ENCODE measurements around the gene CCDC7. TPM values are rescaled to one million over a fixed set of nuclear protein-coding genes. Genes with fewer than 3 reads are reported as not detected.
"Not testable (repeated sequence)": the region's sequence is repeated elsewhere in the genome, so short reads cannot be mapped to it uniquely, and the experiment has no call there.

The CCDC7 gene
- total RNA-seq, 1 experiment from 2014 or later = 6.0 TPM

DNA sequence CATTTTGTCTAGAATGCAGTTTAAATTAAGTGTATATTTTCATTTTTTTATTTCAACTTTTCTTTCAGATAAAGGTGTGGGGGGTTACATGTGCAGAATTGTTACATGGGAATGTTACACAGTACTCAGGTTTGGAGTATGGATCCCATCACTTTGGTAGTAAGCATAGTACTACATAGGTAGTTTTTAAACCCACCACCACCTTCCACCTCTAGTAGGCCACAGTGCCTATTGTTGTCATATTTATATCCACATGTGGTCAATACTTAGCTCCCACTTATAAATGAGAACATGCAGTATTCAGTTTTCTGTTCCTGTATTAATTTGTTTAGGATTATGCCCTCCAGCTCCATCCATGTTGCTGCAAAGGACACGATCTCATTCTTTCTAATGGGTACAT, 200.6 kb downstream of the CCDC7 start:
- no TSS peak for BruUV-seq (replicated peaks)
- TF ChIP-seq, protein P1, sequence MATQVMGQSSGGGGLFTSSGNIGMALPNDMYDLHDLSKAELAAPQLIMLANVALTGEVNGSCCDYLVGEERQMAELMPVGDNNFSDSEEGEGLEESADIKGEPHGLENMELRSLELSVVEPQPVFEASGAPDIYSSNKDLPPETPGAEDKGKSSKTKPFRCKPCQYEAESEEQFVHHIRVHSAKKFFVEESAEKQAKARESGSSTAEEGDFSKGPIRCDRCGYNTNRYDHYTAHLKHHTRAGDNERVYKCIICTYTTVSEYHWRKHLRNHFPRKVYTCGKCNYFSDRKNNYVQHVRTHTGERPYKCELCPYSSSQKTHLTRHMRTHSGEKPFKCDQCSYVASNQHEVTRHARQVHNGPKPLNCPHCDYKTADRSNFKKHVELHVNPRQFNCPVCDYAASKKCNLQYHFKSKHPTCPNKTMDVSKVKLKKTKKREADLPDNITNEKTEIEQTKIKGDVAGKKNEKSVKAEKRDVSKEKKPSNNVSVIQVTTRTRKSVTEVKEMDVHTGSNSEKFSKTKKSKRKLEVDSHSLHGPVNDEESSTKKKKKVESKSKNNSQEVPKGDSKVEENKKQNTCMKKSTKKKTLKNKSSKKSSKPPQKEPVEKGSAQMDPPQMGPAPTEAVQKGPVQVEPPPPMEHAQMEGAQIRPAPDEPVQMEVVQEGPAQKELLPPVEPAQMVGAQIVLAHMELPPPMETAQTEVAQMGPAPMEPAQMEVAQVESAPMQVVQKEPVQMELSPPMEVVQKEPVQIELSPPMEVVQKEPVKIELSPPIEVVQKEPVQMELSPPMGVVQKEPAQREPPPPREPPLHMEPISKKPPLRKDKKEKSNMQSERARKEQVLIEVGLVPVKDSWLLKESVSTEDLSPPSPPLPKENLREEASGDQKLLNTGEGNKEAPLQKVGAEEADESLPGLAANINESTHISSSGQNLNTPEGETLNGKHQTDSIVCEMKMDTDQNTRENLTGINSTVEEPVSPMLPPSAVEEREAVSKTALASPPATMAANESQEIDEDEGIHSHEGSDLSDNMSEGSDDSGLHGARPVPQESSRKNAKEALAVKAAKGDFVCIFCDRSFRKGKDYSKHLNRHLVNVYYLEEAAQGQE (IDR thresholded peaks at IDR 0.05; ENCODE audit: insufficient read depth in 1 of 2, low read depth in 2 of 2, low read length in 1 of 2) = no peak
- POLR2A ChIA-PET = no interaction called here
- ATAC-seq = no peak
- intact Hi-C loops (cut with micrococcal nuclease; ENCODE audit: unreplicated experiment) (no loop called here), in situ Hi-C loops (cut with HindIII; ENCODE audit: low pct_unique_long_range_greater_than_20kb, low sequenced_read_pairs) (no loop called here)
- Histone ChIP-seq H3K27ac (ENCODE audit: low read length) (no peak overlapping the region), H3K27me3 (ENCODE audit: control insufficient read depth, insufficient read depth, low read length) (no peaks in the 10 kb centered on the region), H3K9me3 (ENCODE audit: control insufficient read depth, insufficient read depth, low read depth, low read length) (no peaks in the 10 kb centered on the region; the same call in 1 of the 2 replicates), H3K36me3 (ENCODE audit: control insufficient read depth, insufficient read depth, low read length) (no peaks in the 10 kb centered on the region), H3K4me3 (ENCODE audit: low read depth in 2 of 2, low read length in 2 of 2) (no peak overlapping the region), H3K4me1 (ENCODE audit: control insufficient read depth, insufficient read depth, low read length) (no peaks in the 10 kb centered on the region)
- CTCF ChIA-PET = no interaction called here
- no peak for DNase-seq (ENCODE audit: low read depth, low spot score)

DNA sequence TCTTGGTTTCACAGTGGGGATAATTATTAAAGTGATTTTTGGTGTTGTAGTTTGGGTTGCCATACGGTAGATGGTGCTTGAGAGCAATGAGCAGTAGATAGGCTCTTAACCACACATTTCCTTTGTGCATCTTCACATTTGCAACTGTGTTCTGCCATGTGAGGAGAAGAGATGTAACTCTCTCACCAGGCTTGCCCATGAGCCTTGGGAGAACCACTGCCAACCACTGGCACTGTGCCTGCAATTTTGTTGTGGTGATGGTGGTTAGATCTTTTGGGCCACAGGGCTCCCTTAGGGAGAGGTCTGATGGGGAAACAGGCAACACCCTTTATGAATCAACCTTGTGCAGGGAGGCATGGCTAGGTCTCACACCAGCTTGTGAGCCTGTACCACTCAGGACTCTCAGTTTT, 204.3 kb downstream of the CCDC7 start:
- Histone ChIP-seq H3K4me3 (ENCODE audit: low read depth in 2 of 2, low read length in 2 of 2) (no peak overlapping the region), H3K9me3 (ENCODE audit: control insufficient read depth, insufficient read depth, low read depth, low read length) (no peaks in the 10 kb centered on the region; the same call in 1 of the 2 replicates), H3K36me3 (ENCODE audit: control insufficient read depth, insufficient read depth, low read length) (no peaks in the 10 kb centered on the region), H3K27me3 (ENCODE audit: control insufficient read depth, insufficient read depth, low read length) (no peaks in the 10 kb centered on the region), H3K4me1 (ENCODE audit: control insufficient read depth, insufficient read depth, low read length) (no peaks in the 10 kb centered on the region), H3K27ac (ENCODE audit: low read length) (no peak overlapping the region)
- in situ Hi-C loops (cut with HindIII; ENCODE audit: low pct_unique_long_range_greater_than_20kb, low sequenced_read_pairs) (no loop called here), intact Hi-C loops (cut with micrococcal nuclease; ENCODE audit: unreplicated experiment) (no loop called here)
- DNase-seq (ENCODE audit: low read depth, low spot score) (no peak), ATAC-seq (no peak)
- BruUV-seq (replicated peaks) = no TSS peak
- ChIA-PET POLR2A (no interaction called here), CTCF (no interaction called here)
- TF ChIP-seq POLR2AphosphoS5 (IDR thresholded peaks at IDR 0.05; ENCODE audit: low read depth, low read length) (no peak), TCF7L2 (IDR thresholded peaks at IDR 0.05; ENCODE audit: low read depth, low read length) (no peak)
- TF ChIP-seq, protein P1 (IDR thresholded peaks at IDR 0.05; ENCODE audit: insufficient read depth in 1 of 2, low read depth in 2 of 2, low read length in 1 of 2) = no peak

DNA sequence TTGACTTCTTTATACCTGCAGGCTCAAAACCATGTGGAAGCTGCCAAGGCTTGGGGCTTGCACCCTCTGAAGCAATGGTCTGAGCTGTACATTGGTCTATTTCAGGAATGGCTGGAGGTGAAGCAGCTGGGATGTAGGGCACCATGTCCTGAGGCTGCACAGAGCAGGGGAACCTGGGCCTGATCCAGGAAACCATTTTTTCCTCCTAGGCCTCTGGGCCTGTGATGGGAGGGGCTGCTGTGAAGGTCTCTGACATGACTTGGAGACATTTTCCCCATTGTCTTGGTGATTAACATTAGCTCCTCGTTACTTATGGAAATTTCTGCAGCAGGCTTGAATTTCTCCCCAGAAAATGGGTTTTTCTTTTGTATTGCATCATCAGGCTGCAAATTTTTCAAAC, 211.5 kb downstream of the CCDC7 start:
- H3K27ac ChIP-seq (ENCODE audit: low read length); CTCF ChIA-PET; in situ Hi-C loops (cut with HindIII; ENCODE audit: low pct_unique_long_range_greater_than_20kb, low sequenced_read_pairs); H3K4me1 ChIP-seq (ENCODE audit: control insufficient read depth, insufficient read depth, low read length); H3K27me3 ChIP-seq (ENCODE audit: control insufficient read depth, insufficient read depth, low read length); POLR2A ChIA-PET; DNase-seq (ENCODE audit: low read depth, low spot score); H3K4me3 ChIP-seq (ENCODE audit: low read depth in 2 of 2, low read length in 2 of 2); BruUV-seq (replicated peaks); ATAC-seq; intact Hi-C loops (cut with micrococcal nuclease; ENCODE audit: unreplicated experiment); H3K9me3 ChIP-seq (ENCODE audit: control insufficient read depth, insufficient read depth, low read depth, low read length); H3K36me3 ChIP-seq (ENCODE audit: control insufficient read depth, insufficient read depth, low read length): not testable (repeated sequence)
